Esophagus (tissue), 2 donors: ENCODE measurements around the gene BRS3. TPM values are rescaled to one million over a fixed set of nuclear protein-coding genes. Genes with fewer than 3 reads are reported as not detected.

Experiments used
- H3K27ac ChIP-seq, 2 donors: one replicate each; pipeline ENCODE4 v1.5.1; 2013; ENCODE audit warnings: low read depth in 2 of 2, mild to moderate bottlenecking in 2 of 2, inconsistent platforms in 1 of 2, low read length in 1 of 2, moderate library complexity in 1 of 2
- H3K27me3 ChIP-seq, 2 donors: one replicate each; pipeline ENCODE4 v1.6.1; 2013; ENCODE audit warnings: low read length in 2 of 2, control low read depth in 1 of 2, mild to moderate bottlenecking in 1 of 2; ENCODE audit not compliant: insufficient read depth in 2 of 2, control insufficient read depth in 1 of 2
- H3K36me3 ChIP-seq, 2 donors: one replicate each; pipeline ENCODE4 v1.6.1; 2013; ENCODE audit warnings: low read length in 1 of 2; ENCODE audit not compliant: control insufficient read depth in 2 of 2, insufficient read depth in 2 of 2
- H3K4me1 ChIP-seq, 2 donors: one replicate each; pipeline ENCODE4 v1.6.1; 2013; ENCODE audit warnings: low read length in 1 of 2; ENCODE audit not compliant: control insufficient read depth in 2 of 2, insufficient read depth in 2 of 2
- H3K4me3 ChIP-seq, 2 donors: one replicate each; pipeline ENCODE4 v1.5.1; 2013; ENCODE audit warnings: low read length in 2 of 2, mild to moderate bottlenecking in 2 of 2, low read depth in 1 of 2, moderate library complexity in 1 of 2
- H3K9me3 ChIP-seq, 2 donors: one replicate each; pipeline ENCODE4 v1.6.1; 2013; ENCODE audit warnings: mild to moderate bottlenecking in 2 of 2, low read depth in 1 of 2, low read length in 1 of 2, moderate library complexity in 1 of 2; ENCODE audit not compliant: control insufficient read depth in 2 of 2, insufficient read depth in 1 of 2
- WGBS, 2 donors: extraction: QIAGEN DNeasy Blood & Tissue Kit; methylation state at CpG; one replicate each; pipeline ENCODE4 v1.1.7; 2013; 5-methylcytosine and 5-hydroxymethylcytosine counted together
- polyA plus RNA-seq, 2 donors: library from polyadenylated mRNA; stranded (reverse); fragments of 200-250 nt; gene quantifications; one replicate each; pipeline ENCODE4 v1.2.3, GENCODE V29; 2013
- donor health status: healthy with polysubstance abuse.
- donor health status: Bipolar disorder and iron deficiency.

Gene BRS3
- polyA plus RNA-seq, 2 donors, result not detected

- Histone ChIP-seq H3K4me1 (no peaks in the 10 kb centered on the region), H3K27me3 (no peaks in the 10 kb centered on the region), H3K9me3 (no peaks in the 10 kb centered on the region), H3K36me3 (no peaks in the 10 kb centered on the region), H3K27ac (no peak overlapping the region), H3K4me3 (no peak overlapping the region)
- 72 to 78% methylated on average over 6 of the region's 6 CpGs for whole genome bisulfite sequencing, 2 donors
Observed at GRCh38 chrX:136456133-136456532, 31.6 kb upstream of the BRS3 start.

DNA sequence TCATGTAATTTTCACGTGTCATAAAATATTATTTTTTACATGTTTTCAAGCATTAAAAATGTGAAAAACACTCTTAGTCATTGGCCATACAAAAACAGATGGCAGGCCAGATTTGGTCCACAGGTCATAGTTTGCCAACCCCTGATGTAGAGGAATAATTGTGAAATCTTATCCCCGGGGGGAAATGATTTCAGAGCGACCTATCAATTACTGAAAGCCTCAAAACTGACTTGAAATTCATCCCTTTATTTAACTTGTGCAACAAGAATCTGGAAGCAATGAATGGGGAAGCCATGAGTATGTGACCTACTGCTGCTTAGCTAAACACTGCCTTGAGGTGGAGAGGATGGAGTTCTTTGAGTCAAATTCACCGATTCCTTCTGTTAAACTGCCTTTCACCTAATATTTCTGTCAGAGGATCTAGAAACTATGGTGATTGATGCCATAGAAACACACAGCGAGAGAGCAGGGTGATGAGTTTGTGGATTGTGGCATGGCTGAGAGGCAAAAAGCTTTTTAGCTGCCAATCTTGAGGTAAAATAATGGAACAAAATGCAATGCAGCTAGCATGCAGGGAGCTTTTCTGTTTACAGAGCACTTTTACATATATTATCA is 30.3 kb upstream of the BRS3 start:
- 55 to 65% methylated on average over 5 of the region's 5 CpGs for WGBS, 2 donors
- Histone ChIP-seq H3K27ac (no peak overlapping the region), H3K4me1 (no peaks in the 10 kb centered on the region), H3K4me3 (no peak overlapping the region), H3K9me3 (no peaks in the 10 kb centered on the region), H3K27me3 (no peaks in the 10 kb centered on the region), H3K36me3 (no peaks in the 10 kb centered on the region)

GRCh38 chrX:136464589-136464988 is 23.2 kb upstream of the BRS3 start:
- H3K36me3 ChIP-seq, result no peaks in the 10 kb centered on the region
- H3K27me3 ChIP-seq, result no peaks in the 10 kb centered on the region
- no peaks in the 10 kb centered on the region for H3K9me3 ChIP-seq
- H3K27ac ChIP-seq, result no peak overlapping the region
- H3K4me3 ChIP-seq, result no peak overlapping the region
- WGBS, 2 donors, result 60 to 80% methylated on average over 3 of the region's 3 CpGs
- H3K4me1 ChIP-seq, result no peaks in the 10 kb centered on the region

DNA sequence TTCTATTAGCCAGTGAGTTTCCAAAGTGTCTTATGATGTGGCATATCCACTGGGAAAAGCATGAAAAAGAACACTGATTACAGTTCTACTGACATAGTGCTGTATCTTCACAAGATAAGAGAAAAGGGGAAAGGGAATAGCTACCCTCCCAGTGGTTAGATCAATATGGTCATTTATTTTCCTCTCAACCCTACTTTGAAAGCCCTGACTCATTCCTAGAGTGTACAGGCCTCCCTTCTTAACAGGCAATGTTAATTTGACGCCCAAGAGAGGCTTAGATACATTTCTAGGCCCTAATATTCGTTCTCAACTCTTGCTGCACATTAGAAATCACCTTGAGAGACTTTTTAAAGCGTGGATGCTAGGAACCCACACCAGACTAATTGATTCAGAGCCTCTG is 20.4 kb upstream of the BRS3 start:
- Histone ChIP-seq H3K9me3 (no peaks in the 10 kb centered on the region), H3K36me3 (no peaks in the 10 kb centered on the region), H3K4me1 (no peaks in the 10 kb centered on the region), H3K27me3 (peaks cover 0 to 10% of the 10 kb centered on the region in 2 donors), H3K4me3 (no peak overlapping the region), H3K27ac (no peak overlapping the region)
- WGBS, 2 donors, result 40 to 82% methylated on average over 3 of the region's 3 CpGs

DNA sequence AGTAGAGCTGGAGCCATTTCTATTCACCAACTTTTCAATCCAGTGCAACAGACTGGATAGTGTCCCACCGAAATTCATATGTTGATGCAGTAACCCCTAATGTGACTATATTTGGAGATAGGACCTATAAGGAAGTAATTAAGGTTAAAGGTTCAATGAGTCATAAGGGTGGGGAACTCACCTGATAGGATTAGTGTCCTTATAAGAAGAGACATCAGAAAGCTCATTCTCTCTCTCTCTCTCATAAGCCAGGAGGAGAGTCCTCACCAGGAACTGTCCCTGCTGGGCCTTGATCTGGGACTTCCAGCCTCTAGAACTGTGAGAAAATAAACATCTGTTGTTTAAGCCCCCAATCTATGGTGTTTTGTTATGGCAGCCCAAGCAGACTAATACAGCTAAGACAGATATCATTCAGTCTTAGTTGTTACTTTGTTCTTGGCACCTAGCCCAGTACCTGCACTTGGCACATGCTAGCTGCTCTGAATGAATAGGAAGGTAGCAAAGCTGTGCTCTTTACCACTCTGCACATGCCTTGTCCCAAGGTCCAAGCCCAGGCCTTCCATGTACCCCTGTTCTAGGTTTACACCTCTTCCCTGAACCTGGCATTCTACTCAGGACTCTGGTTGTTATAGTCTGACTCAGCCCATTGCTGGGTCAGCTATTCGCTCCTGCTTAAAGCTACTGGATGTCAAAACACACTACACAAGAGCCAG is 19.2 kb upstream of the BRS3 start:
- WGBS, 2 donors, result 82 to 92% methylated on average over 2 of the region's 2 CpGs
- peaks cover 0 to 10% of the 10 kb centered on the region in 2 donors for H3K27me3 ChIP-seq

GRCh38 chrX:136473663-136474062 is 14.1 kb upstream of the BRS3 start:
- Histone ChIP-seq H3K4me1 (no peaks in the 10 kb centered on the region), H3K9me3 (no peaks in the 10 kb centered on the region), H3K27ac (no peak overlapping the region), H3K36me3 (no peaks in the 10 kb centered on the region), H3K4me3 (no peak overlapping the region), H3K27me3 (peaks cover 0 to 10% of the 10 kb centered on the region in 2 donors)
- 53 to 86% methylated on average over 4 of the region's 4 CpGs for WGBS, 2 donors

More for the DNA sequence above, 19.2 kb upstream of the BRS3 start:
- Histone ChIP-seq H3K9me3 (no peaks in the 10 kb centered on the region), H3K27ac (no peak overlapping the region), H3K4me1 (no peaks in the 10 kb centered on the region), H3K36me3 (no peaks in the 10 kb centered on the region), H3K4me3 (no peak overlapping the region)

DNA sequence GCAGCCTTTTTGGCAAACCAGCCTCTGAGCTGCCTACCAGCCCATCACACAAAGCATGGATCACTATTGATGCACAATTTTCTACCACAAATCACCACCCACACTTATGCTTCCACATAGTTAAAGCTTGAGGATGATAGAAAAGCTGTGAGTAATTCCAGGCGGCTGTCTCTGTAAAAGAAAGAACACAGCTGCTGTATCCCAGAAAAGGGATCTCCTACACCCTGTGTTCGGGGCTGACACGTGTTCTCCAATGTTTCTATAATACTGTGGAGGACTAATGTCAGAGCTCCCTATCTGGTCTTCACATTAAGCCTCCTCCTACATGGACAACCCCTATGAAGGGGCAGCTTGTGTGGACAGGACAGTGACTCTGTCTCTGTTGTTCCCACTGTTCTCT is 12.5 kb upstream of the BRS3 start:
- Histone ChIP-seq H3K4me3 (no peak overlapping the region), H3K27me3 (peaks cover 0 to 10% of the 10 kb centered on the region in 2 donors), H3K27ac (no peak overlapping the region), H3K36me3 (no peaks in the 10 kb centered on the region), H3K4me1 (no peaks in the 10 kb centered on the region), H3K9me3 (no peaks in the 10 kb centered on the region)
- 39 to 65% methylated on average over 3 of the region's 3 CpGs for WGBS, 2 donors

DNA sequence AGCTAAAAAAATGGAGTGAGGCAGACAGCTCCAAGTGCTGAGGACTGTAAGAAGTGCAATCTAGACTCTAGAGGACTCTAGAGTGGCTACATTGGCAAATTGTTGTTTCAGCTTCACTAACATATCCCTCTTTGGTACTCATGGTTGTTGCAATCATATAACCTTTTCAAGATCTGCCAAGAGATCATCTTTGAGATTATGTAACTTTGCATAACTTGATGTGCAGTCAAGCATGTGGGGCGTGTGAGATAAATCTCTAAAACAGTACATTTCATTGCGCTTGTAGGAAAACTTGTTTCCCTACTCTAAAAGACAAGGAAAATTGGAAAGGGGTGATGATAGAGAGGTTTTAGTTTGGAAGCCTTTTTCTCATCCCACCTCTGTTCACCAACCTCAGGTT is 11.2 kb upstream of the BRS3 start:
- Histone ChIP-seq H3K4me3 (no peak overlapping the region), H3K27ac (no peak overlapping the region), H3K27me3 (peaks cover 0 to 6% of the 10 kb centered on the region in 2 donors), H3K4me1 (no peaks in the 10 kb centered on the region), H3K36me3 (no peaks in the 10 kb centered on the region), H3K9me3 (no peaks in the 10 kb centered on the region)
- 50 to 58% methylated on average over 2 of the region's 2 CpGs for WGBS, 2 donors

DNA sequence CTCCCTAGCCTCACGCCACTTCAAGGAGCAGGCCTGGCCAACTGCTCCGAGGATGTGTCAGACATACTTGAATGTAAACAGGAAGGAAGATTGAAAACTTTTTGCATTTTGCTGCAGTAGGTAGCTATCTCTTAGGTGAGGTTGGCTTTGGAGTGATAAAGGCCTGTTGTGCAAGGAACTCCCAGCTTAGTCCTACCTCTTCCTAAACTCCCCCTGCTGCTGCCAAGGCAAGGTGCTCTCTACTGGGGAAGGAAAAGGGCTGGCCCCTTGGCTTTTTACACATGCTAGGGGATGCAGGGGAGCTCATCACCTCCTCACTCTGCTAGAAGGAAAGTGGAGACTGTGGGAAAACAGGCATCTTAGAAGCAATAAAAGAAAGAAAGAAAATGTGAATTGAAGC is 10.7 kb upstream of the BRS3 start:
- WGBS, 2 donors, result 48 to 52% methylated on average over 2 of the region's 2 CpGs
- Histone ChIP-seq H3K4me1 (no peaks in the 10 kb centered on the region), H3K9me3 (no peaks in the 10 kb centered on the region), H3K27ac (no peak overlapping the region), H3K36me3 (no peaks in the 10 kb centered on the region), H3K27me3 (peaks cover 0 to 1% of the 10 kb centered on the region in 2 donors), H3K4me3 (no peak overlapping the region)

- H3K36me3 ChIP-seq, result no peaks in the 10 kb centered on the region
Observed at GRCh38 chrX:136480383-136480782, 7.4 kb upstream of the BRS3 start.

More at GRCh38 chrX:136480383-136480782, 7.4 kb upstream of the BRS3 start:
- H3K27me3 ChIP-seq, result no peaks in the 10 kb centered on the region
- H3K9me3 ChIP-seq, result no peaks in the 10 kb centered on the region
- H3K27ac ChIP-seq, result no peak overlapping the region
- no peak overlapping the region for H3K4me3 ChIP-seq
- no peaks in the 10 kb centered on the region for H3K4me1 ChIP-seq
- WGBS, 2 donors, result 30 to 34% methylated on average over 4 of the region's 4 CpGs
